HG02938 (cell line): Measurements from ENCODE around the gene SAA2.
"Not testable (repeated sequence)": the region's sequence is repeated elsewhere in the genome, so short reads cannot be mapped to it uniquely, and the experiment has no call there.

ENCODE experiments used
- ATAC-seq: cut with Tn5 transposase; IDR thresholded peaks from one replicate; pipeline ENCODE4 v1.9.1; 2021; ENCODE audit warnings: mild to moderate bottlenecking, moderate library complexity; ENCODE audit not compliant: unreplicated experiment

Gene SAA2

GRCh38 chr11:18253233-18253632 is 4.8 kb upstream of the SAA2 start:
- ATAC-seq: no peak

GRCh38 chr11:18247191-18247581 is 1.3 kb downstream of the SAA2 start:
- ATAC-seq: not testable (repeated sequence)

GRCh38 chr11:18246379-18247190 is 1.9 kb downstream of the SAA2 start:
- peak; percentile 82 for ATAC-seq

- ATAC-seq: no peak
Measured at GRCh38 chr11:18245396-18245795, 3.1 kb downstream of the SAA2 start.

- ATAC-seq: no peak
Measured at GRCh38 chr11:18243783-18244362, 4.6 kb downstream of the SAA2 start.

GRCh38 chr11:18239655-18240054 is 8.8 kb downstream of the SAA2 start:
- ATAC-seq: no peak

GRCh38 chr11:18236664-18237356 is 11.7 kb downstream of the SAA2 start, which contains the start of gene SAA4:
SAA4 (minus strand) TSS chr11:18236802; CDS start chr11:18235926, 876 bp downstream.
- ATAC-seq: no peak

- ATAC-seq: no peak
Measured at GRCh38 chr11:18235394-18236334, 12.8 kb downstream of the SAA2 start.

- ATAC-seq: no peak
Measured at GRCh38 chr11:18233912-18234311, 14.6 kb downstream of the SAA2 start.

- no peak for ATAC-seq
Measured at GRCh38 chr11:18230859-18231258, 17.6 kb downstream of the SAA2 start.

GRCh38 chr11:18229501-18229900 is 19.0 kb downstream of the SAA2 start:
- ATAC-seq: peak; percentile 97

- ATAC-seq: no peak
Measured at GRCh38 chr11:18225913-18226312, 22.6 kb downstream of the SAA2 start.

GRCh38 chr11:18223591-18224387 is 24.7 kb downstream of the SAA2 start:
- ATAC-seq: no peak

- ATAC-seq: no peak
Measured at GRCh38 chr11:18222814-18223421, 25.6 kb downstream of the SAA2 start.

GRCh38 chr11:18221274-18221876 is 27.1 kb downstream of the SAA2 start:
- no peak for ATAC-seq

- no peak for ATAC-seq
Measured at GRCh38 chr11:18209058-18209457, 39.4 kb downstream of the SAA2 start.

GRCh38 chr11:18204771-18205170 is 43.7 kb downstream of the SAA2 start:
- ATAC-seq: no peak

- no peak for ATAC-seq
Measured at GRCh38 chr11:18204220-18204619, 44.2 kb downstream of the SAA2 start.

GRCh38 chr11:18203723-18204122 is 44.7 kb downstream of the SAA2 start:
- no peak for ATAC-seq
